ENCODE measurements around the gene TMEM273.

Gene TMEM273

GRCh38 chr10:49140304-49141177 is 47.6 kb downstream of the TMEM273 start:
- DNase-seq (ENCODE audit: low read depth, low spot score) = no peak

DNA sequence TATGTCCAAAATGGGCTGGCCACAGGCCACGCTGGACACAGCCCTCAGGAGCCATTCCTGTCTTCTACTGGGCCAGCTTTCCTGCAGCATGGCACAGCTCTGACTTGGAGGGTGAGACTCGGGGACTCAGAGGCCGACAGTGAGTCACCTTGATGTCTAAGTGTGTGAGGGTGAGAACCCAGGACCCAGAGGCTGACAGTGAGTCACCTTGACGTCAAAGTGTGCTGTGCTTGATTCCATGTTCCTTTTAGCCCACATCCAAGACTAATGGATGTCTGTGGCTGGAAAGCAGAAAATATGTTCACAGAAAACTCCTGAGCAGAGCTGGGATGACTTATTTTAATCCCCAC is 48.4 kb downstream of the TMEM273 start:
- DNase-seq (ENCODE audit: low read depth, low spot score) = no peak

DNA sequence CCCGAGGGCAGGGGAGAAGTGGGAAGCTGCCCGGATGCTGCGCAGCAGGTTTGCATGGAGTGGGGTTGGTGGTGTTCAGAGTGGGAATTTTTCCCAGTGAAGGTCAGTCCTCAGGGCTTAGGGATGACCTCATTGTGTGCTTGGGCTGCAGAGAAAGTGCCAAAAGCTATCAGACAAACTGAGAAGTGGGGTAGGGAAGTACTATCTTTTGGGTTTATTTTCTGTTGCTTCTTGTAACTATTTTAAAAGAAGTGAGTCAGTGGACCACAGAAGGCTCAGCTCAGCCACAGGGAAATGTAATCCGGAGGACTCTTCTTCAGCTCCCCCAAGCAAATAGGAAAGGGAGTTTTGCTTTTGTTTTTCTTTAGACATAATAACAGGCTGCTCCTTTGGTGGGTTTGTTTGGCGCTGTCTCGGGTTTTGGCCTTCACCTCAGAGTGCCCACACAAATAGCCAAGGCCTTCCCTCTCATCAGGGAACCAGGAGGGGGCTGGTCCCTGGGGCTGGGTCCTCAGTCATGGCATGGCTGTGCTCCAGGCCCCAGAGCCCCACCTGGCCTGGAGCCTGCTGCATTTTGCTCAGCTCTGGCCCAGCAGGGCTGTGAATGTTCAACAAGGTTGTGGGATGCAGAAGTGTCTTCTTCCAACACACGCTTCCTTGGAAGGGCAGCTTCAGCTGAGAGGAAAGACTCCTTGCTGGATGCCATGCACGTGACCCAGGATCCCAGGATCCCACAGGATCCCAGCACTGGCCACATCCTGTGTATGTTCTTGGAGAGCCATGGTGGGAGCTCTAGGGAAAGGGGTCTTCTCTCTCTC is 49.0 kb downstream of the TMEM273 start:
- DNase-seq (ENCODE audit: low read depth, low spot score) = no peak

- no peak for DNase-seq (ENCODE audit: low read depth, low spot score)
These were observed 49.8 kb downstream of the TMEM273 start for GRCh38 chr10:49138361-49138891.

- no peak for DNase-seq (ENCODE audit: low read depth, low spot score)
These were observed 51.7 kb downstream of the TMEM273 start for GRCh38 chr10:49136525-49136924.

DNA sequence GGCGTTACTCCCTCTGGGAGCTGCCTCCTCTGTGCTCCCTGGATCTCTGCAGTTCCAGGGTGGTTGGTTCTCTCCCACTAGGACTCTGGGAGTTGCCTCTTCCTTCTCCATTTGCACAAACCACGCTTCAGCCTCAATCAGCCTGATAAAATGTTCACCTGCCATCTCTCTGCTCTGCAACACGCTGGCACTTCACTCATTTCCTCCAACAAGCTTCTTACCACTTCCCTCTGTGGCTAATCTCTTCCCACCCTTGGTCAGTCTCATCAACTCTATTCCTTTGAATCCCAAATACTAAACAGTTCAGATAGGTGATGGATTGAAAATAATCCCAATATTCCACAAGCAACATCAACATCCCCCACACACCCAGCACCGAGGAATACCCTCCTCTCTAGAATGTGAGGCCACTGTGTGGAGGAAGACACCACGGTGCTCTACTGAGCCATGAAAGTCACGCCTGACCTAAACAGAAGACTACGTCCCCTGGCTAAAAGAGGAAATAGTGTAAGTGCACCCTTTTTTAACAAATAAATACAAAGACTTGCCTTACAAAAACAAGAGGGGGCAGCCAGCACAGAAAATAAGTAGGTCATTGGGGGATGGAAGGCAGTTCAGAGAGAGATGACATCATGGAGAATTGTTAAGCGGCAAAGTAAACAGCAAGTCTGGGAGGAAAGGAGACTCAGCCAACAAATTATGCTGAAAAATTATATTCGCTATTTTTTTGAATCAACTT is 52.4 kb downstream of the TMEM273 start:
- DNase-seq (ENCODE audit: low read depth, low spot score) = no peak

DNA sequence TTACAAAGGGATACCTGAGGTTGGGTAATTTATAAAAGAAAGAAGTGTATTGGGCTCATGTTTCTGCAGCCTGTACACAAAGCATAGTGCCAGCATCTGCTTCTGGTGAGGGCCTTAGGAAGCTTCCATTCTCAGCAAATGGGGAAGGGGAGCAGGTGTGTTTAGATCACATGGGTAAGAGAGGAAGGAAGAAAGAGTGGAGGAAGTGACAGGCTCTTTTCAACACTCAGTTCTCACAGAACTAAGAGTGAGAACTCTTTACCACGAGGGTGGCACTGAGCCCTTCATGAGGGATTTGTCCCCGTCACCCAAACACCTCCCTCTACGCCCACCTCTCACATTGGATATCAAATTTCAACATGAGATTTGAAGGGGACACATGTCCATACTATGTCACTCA is 53.9 kb downstream of the TMEM273 start:
- DNase-seq (ENCODE audit: low read depth, low spot score) = no peak

GRCh38 chr10:49133706-49134248 is 54.4 kb downstream of the TMEM273 start, which contains the start of gene FAM170B:
FAM170B (minus strand) TSS chr10:49134021; CDS start chr10:49133918, 103 bp downstream.
- no peak for DNase-seq (ENCODE audit: low read depth, low spot score)

- no peak for DNase-seq (ENCODE audit: low read depth, low spot score)
These were observed 55.8 kb downstream of the TMEM273 start for GRCh38 chr10:49132362-49132737.

DNA sequence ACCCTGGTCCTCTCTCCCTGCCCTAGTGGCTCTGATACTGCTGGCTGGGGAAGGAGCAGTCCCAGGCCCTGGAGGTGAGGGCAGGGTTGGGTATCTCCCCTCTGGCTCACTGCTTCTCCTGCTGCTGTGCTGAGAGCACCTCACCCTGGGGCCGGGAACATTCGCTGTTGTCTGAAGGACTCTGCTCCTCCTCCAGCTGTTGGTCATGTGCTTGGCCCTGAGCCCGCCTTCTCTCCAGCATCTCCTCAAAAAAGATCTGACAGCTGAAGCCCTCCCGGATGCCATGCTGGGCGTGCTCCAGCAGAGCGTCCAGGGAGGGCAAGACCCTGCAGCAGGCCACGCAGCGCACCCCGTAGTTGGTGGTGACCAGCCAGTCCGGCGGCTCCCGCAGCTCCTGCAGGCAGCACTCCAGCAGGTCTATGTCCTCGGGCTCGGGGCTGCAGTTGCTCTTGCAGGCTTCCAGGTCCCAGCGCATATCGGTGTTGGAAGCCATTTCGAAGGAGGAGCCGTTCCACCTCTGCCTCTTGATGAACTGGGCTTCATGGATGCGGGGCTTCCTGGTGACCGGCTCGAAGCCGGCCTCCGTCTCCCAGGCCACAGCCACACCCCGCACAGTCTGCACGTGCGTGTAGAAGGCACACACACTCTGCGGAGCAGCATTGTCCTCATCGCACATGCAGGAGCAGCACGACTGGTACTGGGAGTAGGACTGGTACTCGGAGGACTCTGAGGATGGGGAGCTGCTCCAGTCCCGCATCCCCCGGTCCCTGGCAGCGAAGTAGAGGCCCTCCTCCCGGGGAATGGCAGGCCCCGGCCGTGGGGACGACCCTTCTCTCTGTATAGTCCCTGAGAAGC is 56.5 kb downstream of the TMEM273 start:
- DNase-seq (ENCODE audit: low read depth, low spot score) = no peak

DNA sequence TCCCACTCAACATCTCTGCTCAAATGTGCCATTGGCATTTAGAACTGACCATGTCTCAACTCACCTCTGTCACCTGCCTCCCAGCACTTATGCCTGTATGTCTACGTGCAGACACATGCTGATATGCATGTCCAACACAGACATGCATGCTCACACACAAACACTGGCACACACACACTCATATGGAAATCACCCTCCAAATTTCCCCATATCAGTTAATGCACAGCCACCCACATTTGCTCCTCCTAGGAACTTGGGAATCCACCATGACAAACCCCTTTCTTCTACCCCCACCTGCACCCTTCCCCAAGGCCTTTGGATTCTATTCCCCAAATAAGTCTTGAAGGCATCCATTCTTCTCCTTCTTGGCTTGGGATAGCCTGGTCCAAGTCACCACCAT is 58.8 kb downstream of the TMEM273 start:
- DNase-seq (ENCODE audit: low read depth, low spot score) = no peak

DNA sequence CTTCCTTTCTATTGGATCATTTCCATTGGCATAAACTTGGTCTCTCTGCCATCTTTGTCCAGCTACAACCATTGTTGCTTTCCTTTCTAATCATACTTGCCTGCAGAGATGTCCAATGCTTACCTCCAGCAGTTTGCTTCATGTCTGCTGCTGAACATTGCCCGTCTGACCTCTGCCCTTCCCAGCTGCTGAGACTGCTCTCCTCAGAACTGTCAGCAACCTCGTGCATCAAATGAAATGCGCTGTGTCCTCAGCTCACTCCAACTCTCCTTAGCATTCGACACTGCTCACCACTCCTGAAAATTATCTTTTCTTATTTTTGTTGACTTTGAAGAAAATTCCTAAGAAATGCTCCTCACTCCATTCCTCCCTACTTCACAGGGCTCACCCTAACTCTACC is 59.3 kb downstream of the TMEM273 start:
- no peak for DNase-seq (ENCODE audit: low read depth, low spot score)

- no peak for DNase-seq (ENCODE audit: low read depth, low spot score)
These were observed 63.9 kb downstream of the TMEM273 start for GRCh38 chr10:49123981-49124950.

- no peak for DNase-seq (ENCODE audit: low read depth, low spot score)
These were observed 67.3 kb downstream of the TMEM273 start for GRCh38 chr10:49120911-49121310.

- no peak for DNase-seq (ENCODE audit: low read depth, low spot score)
These were observed 68.4 kb downstream of the TMEM273 start for GRCh38 chr10:49119746-49120145.

GRCh38 chr10:49118430-49119074 is 69.6 kb downstream of the TMEM273 start:
- no peak for DNase-seq (ENCODE audit: low read depth, low spot score)

- DNase-seq (ENCODE audit: low read depth, low spot score) = no peak
These were observed 70.7 kb downstream of the TMEM273 start for GRCh38 chr10:49117376-49118070.
